Anterior cingulate cortex (tissue), 58 donors: ENCODE data around the gene NUP62.
A peak's percentile ranks its signal among the peaks of the same experiment; 100 is the strongest.

Experiments used
- DNase-seq, 58 donors: peaks; one replicate each; lab custom pipeline; 2025; lab: John Stamatoyannopoulos, UW

Gene NUP62

DNA sequence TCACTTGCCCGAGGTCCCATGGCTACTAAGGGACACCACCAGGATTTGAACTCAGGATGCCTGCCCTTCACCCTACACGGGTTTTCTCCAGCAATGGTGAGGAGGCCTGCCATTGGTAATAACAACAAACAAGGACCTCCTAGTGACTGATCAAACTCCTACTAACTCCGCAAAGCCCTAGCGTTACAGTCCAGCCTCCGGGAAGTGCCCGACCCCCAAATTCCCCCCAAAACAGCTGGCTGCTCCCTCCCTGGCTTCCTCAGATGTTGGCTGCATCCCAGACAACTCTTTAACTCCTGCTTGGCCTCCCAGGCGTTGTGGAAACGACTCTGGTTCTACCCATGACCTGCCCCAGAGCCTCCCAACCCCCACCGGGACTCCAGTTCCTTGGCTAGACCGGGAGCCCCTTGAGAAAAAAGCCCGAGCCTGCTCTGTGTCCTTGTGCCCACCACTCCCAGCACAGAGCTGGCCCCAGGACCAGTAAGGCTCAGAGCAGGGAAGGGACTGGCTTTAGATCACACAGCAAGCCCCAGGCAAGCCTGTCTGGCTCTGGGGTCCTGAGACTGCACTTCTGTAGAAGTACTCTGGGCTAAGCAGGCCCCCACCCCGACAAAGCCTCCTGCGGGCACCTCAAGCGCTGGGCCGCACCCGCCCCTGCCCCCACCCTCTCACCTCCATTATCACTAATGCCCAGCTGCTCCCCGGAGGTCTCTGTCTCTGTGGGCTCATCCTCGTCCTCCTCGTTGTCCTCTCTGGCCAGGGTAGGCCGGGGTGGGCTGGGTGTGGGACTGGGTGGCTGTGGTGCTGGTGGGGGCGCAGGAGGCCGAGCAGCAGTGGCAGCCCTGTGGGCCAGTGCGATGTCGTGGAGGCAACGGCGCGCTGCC is 56.8 kb downstream of the NUP62 start:
- no peak for DNase-seq

DNA sequence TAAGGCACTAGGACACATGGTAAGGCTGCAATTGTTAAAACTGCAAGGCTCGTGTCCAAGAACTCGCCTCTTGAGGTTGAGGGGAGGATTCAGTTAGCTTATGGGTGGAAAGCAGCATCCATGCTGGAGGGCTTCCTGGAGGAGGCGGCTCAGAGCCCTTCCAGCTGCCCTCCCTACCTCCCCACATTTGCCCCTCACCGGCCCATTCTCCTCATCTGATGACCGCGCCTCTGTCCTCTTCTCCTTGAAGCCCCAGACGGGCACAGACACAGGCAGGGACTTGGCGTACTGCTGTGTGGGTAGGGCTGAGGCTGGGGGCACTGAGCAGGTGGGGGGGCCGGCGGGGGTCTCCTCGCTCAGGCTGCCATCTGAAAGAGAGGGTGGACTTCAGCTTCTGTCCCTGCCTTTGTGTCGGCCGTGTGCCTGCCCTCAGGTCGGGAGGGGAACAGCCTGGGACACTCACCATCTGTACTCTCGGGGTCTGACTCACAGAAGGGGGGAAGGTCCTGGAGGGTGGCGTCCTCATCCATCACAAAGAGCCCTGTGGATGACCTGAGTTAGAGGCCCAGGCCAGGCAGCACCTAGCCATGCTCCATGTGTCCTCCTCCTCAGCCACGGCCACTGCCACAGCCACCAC is 57.8 kb downstream of the NUP62 start:
- DNase-seq: no peak

DNA sequence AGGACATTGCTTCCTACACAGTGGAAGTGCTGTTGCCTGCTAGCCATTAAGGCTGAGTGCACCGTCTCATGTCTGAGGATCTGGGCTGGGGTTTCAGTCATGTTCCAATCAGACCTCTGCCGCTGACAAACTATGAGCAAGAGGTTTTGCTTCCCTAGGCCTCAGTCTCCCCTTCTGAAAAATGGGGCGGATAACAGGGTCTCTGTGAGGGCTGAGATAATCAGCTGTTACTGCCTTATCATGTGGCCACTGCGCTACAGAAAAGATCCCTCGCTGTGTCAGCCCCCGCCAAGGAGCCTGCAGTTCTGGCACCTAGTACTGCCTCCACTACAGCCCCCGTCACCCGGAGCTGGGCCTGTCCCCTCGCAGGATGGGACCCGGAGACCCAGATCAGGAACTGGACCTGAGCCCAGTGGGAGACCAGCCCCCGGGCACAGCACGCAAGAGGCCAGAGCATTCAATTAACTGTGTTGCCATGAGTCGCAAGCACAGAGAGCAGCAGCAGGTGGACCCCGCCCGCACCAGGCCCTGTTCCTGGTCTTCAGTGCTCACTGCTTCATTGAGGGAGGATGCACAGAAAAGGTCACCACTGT is 58.9 kb downstream of the NUP62 start:
- DNase-seq: peak in 5 of 58 donors; percentile 12 to 40 (median 18)

DNA sequence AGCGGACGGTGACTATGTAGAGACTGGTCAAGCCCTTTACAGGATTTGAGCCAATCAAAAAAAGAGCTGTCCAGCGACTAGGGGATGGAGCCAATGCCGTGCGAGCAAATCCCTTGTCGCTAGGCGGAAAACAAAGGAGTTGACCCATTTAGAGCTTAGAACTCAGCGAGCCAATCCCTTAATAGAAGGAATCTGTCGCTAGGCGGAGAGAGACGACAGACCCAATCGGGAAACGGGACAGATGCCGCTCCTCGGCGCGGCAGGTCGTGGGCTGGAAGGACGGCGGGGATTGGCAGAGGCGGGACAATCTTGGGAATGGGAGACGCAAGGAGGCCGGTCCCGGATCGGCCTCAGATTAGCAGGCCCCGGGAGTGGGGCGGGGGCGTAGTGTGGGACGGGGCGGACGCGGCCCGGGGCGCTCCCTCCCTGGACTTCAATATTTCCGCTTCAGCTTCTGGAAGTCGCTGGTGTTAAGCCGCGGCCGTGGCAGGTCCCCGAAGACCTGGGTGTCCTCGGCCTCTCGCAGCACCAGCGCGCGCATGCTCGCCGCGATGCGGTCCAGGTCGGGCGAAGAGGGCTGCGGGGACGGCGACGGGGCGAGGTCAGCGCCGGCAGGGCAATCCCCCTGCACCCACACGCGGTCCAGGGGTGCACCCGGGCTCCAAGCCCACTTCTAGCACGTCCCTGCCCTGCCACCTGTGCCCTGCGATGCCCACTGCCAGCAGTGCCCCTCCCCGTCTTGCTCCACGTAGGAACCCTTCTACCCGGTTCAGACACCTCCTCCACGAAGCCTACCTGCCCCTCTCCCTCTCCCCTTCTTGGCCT is 59.6 kb downstream of the NUP62 start:
- peak; percentile 91 to 100 (median 98) for DNase-seq

DNA sequence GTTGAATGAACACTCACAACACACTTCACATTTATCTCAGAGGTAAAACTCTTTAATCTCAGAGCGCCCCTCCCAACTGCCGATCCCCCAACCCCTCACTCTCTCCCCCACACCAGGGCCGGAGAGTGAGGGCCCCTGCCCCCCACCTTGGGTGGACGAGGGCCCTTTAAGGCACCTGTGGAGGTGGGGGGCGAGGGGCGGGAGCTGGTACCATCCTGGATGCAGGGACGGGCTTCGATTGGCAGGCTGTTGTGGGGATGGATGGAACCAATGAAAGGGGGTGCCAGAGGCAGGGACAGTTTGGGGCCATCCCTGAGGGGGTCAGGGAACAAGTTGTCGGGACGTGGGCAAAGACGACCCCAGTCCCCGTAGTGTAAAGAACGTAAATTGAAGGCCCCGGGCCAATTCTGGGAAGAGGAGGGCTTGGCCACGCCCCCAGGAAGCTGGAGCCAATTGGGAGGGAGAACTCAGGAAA is 60.3 kb downstream of the NUP62 start:
- peak in 2 of 58 donors; percentile 97 to 98 for DNase-seq

DNA sequence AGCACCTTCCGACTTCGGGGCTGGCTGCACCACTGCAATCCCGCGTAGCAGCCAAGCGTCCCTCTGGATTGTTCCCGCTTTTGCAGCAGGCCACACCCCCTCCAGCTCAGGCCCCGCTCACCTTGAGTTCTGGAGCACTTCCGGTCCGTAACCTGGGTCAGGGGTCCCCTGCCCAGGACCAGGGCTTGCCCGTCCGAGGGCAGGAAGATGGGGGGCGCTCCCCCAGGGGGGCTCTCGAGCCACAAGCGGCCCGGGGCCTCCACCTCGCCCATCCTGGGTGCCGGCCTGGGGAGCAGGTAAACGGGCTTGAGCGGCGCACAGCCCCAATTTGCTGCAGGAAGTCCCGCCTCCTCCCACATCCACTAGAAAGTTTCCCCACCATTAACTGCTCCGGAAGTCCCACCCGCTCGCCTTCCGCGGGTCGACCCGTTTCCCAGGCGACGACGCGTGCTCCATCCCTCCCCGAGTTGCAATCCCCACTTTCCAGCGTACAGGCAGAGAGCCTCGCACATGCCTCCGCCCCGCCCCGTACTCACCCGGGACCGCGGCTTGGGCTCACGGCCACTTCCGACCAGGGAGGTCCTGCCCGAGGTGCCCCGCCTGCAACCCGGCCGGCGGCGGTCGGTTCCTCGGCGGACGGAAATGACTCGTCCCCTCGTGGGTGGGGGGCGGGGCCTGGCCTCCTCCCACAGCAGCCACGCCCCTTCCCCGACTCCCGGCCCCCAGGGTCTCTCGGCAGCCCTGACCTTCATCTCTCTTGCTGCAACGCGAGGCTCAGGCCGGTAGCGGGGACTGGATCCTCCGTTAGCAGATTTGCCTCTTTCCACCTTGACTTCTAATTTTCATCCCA is 62.1 kb downstream of the NUP62 start, which contains the start of gene PNKP:
PNKP (minus strand) TSS at position 644 of the 850 bp plus-strand sequence; CDS start at position 272, 372 bp downstream.
- peak; percentile 33 to 99 (median 93) for DNase-seq

DNA sequence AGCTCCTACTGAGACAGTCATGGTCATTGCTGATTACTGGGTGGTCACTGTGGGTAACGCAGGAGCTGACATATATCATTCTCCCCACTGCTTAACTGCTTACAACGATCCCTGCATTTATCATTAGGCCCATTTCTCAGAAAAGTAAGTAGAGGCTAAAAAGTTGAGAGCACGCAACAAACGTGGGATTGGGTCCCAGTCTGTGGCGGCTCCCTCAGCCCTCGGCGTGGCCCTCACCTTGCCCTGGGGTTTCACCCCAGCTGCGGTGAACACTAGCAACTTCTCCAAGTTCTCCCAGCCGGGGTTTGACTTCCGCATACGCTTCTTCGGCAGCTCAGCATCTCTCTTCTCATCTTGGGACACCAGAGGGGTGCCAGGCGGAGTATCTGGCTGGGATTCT is 64.4 kb downstream of the NUP62 start:
- no peak for DNase-seq

DNA sequence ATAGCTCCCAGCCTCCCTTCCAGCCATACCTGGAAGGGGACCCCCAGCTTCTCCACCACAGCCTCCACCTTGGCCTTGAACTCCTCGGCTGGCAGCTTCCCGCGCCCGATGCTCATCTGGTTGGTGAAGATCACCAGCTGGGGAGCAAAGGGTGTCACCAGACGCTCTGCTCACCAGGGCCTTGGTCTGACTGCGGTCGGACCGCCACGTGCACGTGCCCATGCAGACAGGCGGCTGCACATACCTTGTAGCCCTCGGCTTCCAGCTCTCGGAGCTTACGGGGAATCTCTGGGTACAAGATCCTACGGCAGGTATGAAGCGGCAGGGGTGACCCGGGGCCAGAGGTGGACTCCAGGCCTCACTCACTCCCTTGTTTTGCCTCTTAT is 65.4 kb downstream of the NUP62 start:
- DNase-seq: no peak

DNA sequence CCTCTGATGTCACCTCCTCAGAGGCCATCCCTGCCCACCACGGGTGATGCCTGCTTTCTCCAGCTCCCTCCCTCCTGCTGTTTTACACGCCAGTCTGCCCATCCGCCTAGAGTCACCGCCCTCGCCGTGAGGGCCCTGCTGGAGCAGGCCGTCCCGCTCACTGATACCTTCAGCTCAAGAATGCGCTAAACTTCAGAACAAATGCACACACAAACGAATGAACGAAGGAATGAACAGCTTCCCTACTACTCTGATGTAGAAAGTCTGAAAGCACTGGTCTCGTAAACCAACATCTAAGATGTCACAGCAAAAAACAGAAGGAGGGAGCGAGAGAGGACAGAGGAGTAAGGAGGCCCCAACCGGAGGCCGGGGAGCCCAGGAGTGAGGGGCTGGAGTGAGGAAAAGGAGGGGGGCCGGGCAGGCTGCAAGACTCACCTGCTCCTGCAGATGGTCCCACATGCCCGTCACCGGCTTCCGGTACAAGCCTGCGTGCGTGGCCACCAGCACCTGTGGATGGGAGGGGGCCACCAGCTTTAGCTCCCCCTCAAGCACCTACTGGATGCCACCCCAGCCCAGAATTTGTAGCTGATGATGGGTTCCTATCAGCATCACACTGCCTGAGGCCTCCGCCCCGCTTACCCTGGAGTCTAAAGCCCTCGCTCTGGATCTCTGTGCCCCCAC is 65.9 kb downstream of the NUP62 start:
- no peak for DNase-seq

DNA sequence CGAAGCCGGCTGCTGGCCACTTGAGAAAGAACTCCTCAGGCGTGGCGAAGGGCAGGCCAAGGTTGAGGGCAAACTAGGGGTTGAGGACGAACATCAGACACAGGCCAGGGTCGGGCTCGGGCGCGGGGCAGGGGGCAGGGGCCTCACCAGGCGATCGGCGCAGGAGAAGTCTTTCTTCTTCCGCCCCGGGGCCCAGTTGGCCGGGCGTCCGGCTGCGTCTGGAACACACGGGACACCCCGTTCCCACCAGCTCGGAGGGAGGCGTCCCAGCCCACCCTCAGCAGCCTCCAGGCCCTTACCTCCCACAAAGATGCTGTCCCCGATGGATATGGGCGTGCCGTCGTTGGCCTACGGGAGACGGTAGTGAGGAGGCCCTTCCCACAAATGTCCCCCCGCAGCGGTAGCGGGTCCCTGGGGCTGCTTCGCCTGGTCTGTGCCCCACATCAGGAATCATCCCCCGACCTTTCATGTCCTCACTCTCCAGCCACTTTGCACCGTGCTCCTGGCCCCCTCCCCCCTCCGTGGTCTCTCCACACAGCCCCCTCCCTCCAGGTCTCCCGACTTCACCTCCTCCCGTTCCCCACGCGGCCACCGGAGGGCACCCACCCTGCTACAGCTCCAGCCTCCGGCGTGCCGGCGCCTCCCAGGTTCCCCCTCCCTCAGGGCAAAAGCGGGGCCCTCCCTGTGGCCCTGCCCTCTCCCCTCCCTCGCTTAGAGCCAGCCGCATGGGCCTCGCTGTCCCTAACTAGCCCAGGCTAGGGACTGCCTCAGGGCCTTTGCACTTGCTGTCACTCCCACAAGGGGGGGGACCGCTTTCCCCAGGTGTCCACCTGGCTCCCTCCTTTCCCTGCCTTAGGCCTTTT is 66.7 kb downstream of the NUP62 start:
- DNase-seq: no peak

DNA sequence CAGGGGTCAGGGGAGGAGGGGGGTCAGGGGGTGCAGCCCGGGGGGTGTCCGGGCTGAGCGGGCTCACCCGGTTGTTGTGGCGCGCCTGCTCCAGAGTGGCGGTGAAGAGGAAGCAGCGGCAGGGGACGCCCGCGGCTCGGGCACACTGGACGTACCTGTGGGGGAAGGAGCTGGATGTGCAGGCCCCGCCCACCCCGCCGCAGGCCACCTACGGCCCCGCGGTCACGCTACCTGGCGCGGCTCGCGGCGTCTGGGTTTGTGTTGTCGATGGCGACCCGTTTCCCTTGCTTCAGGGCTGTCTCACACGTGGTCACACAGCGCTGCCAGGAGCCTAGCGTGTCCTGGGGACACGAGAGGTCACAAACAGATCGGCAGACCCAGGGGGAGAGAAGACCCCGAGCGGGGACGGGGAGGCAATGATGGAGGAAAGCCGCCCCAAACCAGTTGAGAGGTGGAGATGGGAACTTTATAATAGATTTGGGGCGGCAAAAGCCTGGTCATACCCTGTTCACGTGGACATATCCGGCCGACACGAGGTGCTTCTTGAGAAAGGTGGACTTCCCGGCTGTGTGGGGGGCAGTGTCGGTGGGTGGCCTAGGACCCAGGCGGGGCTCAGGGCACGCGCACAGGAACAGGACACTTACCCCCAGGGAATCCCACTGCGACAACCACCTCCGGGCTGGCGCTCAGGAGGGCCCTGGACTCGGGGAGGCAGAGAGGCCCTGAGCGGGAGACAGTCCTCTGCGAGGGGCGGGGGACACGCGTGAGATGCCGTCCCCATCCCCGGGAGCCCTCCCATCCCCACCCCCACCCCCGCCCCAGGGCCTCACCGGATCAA is 67.5 kb downstream of the NUP62 start:
- no peak for DNase-seq

DNA sequence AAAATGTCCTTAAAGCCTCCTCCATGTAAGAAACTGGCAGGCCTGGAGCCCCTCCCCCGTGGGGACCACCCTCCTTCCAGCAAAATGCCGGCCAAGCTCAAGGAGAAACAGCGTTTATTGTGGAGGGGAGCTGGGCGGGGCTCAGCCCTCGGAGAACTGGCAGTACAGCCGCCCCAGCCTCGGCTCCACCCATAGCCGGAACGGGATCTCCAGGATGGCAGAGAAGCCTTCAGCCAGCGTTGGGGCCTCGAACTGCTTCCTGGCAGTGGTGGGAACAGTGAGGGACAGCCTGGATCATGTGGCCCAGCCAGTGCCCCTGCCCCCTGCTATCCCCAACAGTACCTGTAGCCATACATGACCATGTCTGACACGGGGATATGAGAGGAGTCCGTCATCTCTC is 68.2 kb downstream of the NUP62 start:
- DNase-seq: peak in 6 of 58 donors; percentile 13 to 49 (median 22)

DNA sequence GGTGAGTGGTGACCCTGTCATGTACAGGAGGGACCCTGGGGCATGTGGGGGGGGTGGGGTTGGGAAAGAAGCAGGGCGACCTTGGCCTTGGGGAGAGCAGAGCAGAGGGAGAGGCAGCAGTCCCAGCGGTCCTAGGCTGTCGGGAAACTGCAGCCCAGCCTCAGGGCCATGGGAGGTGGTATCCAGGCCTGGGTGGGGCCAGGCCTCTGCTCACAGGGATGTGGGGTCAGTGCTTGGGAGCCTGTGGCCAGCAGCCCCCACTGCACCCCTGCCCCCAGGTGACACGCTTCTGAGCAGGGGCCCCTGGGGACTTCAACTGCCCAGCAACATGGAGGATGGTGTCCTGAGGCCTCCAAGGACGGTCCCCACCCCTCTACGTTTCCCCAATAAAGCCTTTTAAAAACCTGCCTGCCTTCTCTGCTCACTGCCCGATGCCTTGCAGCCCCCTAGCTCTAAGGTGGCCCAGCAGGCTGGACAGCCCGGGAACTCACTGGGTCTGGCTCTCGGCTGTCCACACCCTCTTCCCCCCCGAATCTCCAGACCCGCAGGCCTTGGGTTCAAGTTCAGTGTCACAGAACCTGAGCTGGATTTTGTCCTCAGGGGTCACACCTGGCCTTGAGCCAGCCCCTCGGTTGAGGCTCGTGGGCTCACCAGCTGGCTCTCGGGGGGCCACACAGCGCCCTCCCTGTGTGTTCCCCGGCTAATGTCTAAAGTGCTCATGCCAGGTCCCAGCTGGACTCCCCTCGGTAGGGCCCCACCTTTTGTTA is 68.8 kb downstream of the NUP62 start:
- DNase-seq: no peak

DNA sequence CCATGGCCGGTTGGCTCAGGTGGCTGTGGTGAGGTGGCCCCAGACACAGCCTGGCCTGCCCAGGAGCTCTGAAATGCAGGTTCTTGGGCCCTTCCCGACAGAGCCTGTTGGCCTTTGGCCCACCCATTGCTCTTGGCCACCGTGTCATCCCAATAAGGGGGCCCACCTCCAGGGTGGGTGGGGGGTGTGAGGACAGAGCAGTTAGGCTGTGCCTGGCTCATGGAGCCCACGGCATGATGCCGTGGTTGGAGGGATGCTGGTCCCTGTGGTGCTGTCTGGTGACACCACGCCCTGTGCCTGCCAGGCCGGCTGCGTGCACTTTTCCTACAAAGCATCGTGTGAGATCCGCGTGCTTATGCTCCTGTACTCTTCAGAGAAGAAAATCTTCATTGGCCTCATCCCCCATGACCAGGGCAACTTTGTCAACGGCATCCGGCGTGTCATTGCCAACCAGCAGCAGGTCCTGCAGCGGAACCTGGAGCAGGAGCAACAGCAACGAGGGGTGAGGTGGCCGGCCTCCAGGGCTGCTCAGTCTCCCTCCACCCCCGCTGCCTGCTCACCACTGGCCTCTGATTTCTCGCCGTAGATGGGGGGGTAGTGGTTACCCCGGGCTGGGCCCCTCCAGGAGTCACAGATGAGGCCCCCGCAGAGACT is 69.5 kb downstream of the NUP62 start:
- no peak for DNase-seq
